OCI-LY7 (cell line): ENCODE measurements around the gene IDE.

ENCODE experiments used
- CTCF ChIP-seq: fragments of 200-600 bp; sonication (generic); conservative IDR thresholded peaks from 2 replicates; pipeline ENCODE4 v1.5.1; 2014; ENCODE audit warnings: mild to moderate bottlenecking, antibody characterized with exemption, low read length, moderate library complexity, mixed read lengths
- EZH2phosphoT487 ChIP-seq: fragments of 200-600 bp; sonication (generic); IDR thresholded peaks from 2 replicates; pipeline ENCODE4 v1.6.1; 2018; ENCODE audit warnings: low read depth, borderline replicate concordance, mild to moderate bottlenecking, mixed run types, antibody characterized with exemption, low read length, moderate library complexity, mixed read lengths

GRCh38 chr10:92452313-92452712 lies 121.6 kb downstream of the IDE start:
- TF ChIP-seq CTCF = no peak
- no peak for TF ChIP-seq EZH2phosphoT487
